Activated gamma-delta T cell (primary cell): ENCODE measurements around the gene GADD45G.

Source experiments
- DNase-seq: peaks from one replicate; lab custom pipeline; 2025; lab: John Stamatoyannopoulos, UW
- total RNA-seq, 2 donors: gene quantifications; one replicate each; lab custom pipeline; 2026; lab: John Stamatoyannopoulos, UW

GADD45G gene, protein sequence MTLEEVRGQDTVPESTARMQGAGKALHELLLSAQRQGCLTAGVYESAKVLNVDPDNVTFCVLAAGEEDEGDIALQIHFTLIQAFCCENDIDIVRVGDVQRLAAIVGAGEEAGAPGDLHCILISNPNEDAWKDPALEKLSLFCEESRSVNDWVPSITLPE
- total RNA-seq: 1.3 to 1.5 reads per million in 2 donors

GRCh38 chr9:89604729-89605464 lies at the start of gene GADD45G:
GADD45G (plus strand) TSS chr9:89605012; CDS start chr9:89605122, 110 bp downstream.
- DNase-seq: peak; percentile 66

DNA sequence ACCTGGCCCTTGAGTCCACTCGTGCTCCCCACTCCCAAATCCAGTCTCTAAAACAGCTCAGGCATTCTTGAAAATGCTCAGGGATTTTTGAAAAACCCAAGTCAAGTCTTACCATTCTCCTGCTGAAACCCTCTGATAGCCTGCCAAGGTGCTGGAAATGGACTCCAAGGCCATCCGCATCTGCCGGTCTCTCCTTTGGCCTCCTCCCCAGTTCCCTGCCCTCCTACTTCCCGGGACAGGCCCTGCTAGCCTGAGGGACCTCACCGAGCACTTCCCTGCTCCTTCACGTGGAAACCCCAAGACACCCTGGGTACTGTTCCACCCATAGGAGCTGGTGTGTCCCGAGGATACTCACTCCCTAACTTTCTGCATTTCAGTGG lies 49.8 kb upstream of the GADD45G start:
- no peak for DNase-seq

- DNase-seq: no peak
These were observed 49.1 kb upstream of the GADD45G start for GRCh38 chr9:89555451-89556375.

DNA sequence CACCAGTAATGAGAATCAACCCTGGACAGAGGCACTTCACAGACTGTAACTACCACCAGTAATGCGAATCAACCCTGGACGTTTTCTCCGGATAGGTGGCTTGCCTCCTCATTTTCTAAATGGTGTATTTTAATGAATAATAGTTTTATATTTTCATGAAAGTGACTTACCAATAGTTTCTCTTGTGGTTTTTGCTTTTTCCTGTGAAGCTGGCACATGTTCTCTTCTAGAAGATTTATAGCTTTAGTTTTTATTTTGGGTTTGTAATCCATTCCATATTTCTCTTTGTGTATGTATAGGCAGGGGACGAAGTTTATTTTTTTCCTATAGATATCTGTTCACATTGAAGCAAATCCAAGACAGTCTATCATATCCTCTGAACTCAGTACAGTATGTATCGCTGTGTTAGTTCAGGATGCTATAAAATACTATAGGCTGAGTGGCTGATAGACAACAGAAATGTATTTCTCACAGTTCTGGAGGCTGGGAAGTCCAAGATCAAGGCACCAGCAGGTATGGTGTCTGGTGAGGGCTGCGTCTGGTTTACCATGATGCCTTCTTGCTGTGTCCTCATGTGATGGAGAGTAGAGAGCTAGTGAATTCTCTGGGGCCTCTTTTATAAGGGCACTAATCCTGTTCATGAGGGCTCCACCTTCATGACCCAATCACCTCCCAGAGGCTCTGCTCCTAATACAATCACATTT lies 46.5 kb upstream of the GADD45G start:
- DNase-seq: no peak

GRCh38 chr9:89558948-89559347 lies 45.9 kb upstream of the GADD45G start:
- DNase-seq: no peak

DNA sequence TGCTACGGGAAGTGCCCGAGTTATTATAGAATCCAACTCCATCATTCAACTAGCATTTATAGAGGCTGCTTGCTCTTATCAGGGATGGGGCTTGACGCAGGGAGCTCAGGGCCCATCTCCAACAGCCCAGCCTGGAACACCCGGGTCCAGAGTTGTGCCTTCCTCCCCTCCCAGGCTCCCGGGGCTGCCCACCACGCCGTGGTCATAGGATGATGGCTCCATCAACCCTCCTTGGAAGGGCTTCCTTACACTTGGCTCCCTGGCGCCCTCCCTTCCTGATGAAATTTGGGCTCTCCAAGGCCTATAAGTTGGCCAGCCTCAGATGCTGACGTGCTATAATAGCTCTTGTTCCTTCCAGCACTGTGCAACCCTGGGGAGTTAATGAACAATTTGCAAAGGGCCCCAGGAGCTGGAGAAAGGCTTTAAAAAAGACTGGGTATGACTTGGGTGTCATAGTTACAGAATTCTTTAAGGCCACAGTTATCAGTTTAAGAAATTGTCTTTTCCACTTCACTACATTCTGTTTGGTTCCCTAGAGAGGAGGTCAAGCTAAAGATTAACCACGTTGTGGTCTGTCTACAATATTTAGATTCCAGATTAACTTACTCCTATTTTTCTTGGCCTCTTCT lies 42.5 kb upstream of the GADD45G start:
- DNase-seq: no peak

DNA sequence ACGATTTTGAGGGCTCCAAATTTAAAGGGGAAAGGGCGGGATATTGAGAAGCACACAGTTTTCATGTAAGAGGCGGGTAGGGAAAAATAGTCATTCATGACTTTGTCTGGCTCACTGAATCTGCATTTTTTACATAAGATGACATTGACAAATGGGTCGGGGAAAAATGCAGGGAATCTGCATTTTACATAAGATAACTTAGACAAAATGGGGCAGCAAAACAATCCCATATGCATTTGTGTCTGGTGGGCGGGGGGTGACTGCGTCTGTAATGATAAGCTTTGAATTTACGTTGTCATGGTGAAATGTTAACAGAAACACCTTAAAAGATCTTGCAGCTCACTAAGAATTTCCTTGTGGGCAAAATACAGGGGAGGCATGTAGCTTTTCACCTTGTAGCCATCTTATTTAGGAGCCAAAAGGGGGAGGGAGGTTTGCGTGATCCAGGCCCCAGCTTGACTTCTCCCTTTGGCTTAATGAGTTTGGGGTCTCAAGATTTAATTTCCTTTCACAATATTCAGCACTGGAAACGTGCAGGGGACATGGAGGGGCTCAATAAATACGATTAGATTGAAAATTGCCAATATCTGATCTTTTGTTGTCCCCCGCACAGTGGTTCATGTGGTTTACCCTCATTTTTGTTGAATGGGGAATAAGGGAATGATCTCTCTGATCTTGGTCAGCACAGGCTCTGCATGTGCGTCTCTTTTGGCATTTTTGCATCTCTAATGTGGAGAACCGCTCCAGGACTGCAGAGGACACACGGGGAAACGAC lies 41.1 kb upstream of the GADD45G start:
- DNase-seq: no peak

DNA sequence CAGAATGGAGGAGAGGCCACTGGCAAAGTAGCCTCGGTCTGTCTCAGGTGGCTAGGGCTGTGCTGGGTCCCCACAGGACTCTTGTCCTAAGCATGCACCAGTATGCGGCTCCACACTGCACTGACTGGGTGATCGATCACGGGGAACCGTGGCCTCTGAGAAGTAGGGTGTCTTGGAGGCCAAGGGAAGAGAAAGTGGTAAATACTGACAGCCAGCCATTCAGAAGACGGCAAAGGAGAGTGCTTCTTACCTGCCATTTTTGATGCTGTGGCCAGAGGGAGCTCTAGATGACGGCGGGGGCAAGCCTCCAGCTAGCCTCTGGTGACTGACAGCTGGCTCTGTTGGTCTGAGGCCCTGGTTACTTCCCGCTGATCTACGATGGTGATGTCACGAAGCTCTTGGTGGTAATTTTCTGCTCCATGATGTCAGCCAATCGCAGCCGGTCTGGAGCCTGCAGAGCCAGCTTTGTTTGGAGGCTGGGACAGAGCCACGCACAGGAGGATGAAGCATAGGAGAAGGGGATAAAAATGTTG lies 40.4 kb upstream of the GADD45G start:
- no peak for DNase-seq

DNA sequence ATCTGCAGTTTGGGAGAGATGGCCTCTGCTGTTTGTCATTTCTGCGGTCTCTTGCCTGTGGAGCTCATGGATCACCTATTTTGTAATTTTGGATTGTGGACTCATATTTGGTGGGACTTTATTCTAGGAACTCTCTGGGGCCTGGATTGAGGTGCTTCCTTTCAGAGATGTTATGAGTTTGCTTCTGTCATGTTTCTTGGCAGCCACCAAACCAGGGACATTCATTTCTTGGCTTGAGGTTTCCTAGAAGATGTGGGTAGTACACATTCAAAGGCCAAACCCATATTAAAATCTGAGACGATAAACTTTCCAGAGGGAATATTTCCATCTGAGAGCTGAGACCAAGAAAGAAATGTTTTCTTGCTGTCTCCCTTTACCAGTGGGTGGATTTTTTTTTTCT lies 37.2 kb upstream of the GADD45G start:
- DNase-seq: no peak

DNA sequence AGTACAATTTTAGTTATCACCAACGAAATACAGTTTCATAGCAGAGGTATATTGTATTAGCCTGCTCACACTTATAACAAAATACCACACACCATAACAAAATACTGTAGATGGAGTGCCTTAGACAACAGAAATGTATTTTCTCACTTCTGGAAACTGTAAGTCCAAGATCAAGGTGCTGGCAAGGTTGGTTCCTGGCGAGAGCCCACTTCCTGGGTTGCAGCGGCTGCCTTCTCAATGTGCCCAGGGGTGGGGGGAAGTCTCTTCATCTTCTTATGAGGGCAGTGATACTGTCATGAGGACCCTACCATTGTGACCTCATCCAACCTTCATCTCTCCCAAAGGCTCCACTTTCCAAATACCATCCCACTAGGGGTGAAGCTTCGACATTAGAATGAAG lies 30.5 kb upstream of the GADD45G start:
- no peak for DNase-seq

DNA sequence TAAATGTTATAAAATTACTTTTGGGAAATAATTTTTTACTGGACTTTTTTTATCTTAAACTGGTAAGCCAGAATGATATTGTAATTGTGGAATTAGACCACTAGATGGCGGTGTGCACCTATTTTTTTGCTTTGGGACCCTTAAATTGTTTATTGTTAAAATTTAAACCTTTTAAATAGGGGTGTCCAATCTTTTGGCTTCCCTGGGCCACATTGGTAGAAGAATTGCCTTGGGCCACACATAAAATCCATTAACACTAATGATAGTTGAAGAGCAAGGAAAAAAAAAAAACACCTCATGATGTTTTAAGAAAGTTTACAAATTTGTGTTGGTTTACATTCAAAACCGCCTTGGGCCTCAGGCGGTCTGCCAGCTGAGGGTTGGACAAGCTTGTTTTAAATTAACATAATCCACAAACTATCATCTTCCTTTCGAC lies 28.4 kb upstream of the GADD45G start:
- DNase-seq: no peak

GRCh38 chr9:89577363-89577762 lies 27.4 kb upstream of the GADD45G start:
- DNase-seq: no peak

- no peak for DNase-seq
These were observed 24.9 kb upstream of the GADD45G start for GRCh38 chr9:89579741-89580385.

DNA sequence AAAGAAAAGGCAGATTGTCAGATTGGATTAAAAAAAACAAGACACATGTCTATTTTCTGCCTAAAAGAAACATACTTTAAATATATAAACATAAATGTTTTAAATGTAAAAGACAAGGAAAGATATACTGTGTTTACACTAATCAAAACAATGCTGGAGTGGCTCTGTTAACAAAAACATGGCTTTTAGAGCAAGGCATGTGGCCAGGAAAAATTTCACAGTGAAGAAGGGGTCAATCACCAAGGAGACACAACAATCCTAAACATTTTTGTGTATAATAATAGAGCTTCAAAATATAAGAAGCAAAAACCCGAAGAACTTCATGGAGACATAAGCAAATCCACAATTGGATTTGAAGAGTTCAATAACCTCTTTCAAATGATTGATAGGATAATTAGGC lies 18.5 kb upstream of the GADD45G start:
- DNase-seq: no peak

DNA sequence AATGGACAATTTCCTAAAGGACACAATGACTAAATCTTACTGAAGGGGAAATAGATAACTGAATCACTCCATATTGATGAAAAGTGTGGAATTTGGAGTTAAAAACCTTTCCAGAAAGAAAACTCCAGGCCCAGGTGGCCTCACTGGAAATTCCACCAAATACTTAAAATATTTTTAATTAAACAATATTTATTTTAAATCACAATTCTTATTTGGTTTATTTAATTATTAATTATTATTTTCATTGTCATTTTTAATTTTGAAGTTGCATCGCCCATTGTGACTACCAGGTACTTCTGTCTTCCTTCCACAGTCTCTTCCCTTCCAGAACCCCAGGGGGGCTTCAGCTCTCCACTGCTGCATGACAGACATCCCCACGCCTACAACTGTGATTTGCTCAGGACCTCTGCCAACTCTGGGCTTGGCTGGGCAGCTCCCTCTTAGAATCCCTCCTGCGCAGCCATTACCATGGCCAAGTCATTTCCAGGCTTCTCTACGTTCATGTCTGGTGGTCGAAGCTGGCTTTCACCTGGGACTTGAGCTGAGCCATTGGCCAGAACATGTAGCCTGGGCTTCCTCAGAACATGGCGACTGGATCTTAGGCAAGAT lies 16.4 kb upstream of the GADD45G start:
- no peak for DNase-seq

GRCh38 chr9:89590415-89590814 lies 14.4 kb upstream of the GADD45G start:
- DNase-seq: no peak

- no peak for DNase-seq
These were observed 13.3 kb upstream of the GADD45G start for GRCh38 chr9:89591274-89592212.

DNA sequence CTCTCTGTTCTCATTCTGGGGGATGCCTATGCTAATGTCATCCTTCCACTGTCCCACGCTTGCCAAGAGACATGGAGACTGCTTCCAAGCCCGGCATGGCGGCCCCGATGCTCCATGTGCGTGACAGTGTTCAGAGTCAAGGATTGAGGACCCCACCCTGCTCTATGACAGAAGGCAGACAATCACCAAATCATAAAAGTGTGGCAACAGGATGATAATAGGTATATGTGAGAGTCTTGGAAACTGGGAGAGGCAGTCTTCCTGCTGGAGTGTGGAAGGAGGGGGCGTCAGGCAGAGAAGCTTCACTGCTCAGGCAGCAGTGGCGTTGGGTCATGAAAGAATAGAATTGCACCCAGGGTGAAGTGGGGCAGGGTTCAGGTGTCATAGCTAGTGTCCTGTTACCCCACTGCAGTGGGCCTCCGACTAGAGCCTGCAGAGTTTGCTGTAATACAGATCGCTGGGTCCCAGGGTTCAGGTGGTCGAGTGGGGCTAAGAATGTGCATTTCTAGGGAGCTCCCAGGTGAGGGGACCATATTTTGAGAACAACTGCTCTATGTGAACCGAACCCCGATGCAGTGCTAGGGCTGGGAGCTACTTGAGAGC lies 12.5 kb upstream of the GADD45G start:
- DNase-seq: no peak
